Measurements from ENCODE around the gene SLC6A3. TPM values are rescaled to one million over a fixed set of nuclear protein-coding genes. Genes with fewer than 3 reads are reported as not detected.

SLC6A3 gene
- total RNA-seq, 2 donors from 2014 or later: 0.18 TPM; not detected in 1

- peaks cover 5% of the 10 kb centered on the region for H3K27me3 Mint-ChIP-seq (ENCODE audit: insufficient read depth)
- H3K9me3 ChIP-seq (ENCODE audit: control insufficient read depth, low read length): no peaks in the 10 kb centered on the region
- no peak for DNase-seq
- H3K9me3 Mint-ChIP-seq: peaks cover 6% of the 10 kb centered on the region
- no peaks in the 10 kb centered on the region for H3K4me1 ChIP-seq (ENCODE audit: control insufficient read depth, insufficient read depth, low read length)
- no peak overlapping the region for H3K27ac Mint-ChIP-seq
- H3K27ac ChIP-seq (ENCODE audit: low read depth, low read length): no peak overlapping the region
- H3K9ac ChIP-seq (ENCODE audit: extremely low read depth, low read length, poor library complexity, severe bottlenecking): no peak overlapping the region
- no peaks in the 10 kb centered on the region for H3K36me3 ChIP-seq (ENCODE audit: control insufficient read depth, insufficient read depth, low read length)
- no peak overlapping the region for H3K4me3 ChIP-seq (ENCODE audit: low read length)
- WGBS, 2 experiments (ENCODE audit: insufficient coverage in 1 of 2, insufficient read length in 1 of 2): 89 to 92% methylated on average over 18 to 29 of the region's 29 CpGs
- TF ChIP-seq CTCF (conservative IDR thresholded peaks at IDR 0.05): no peak
- no peaks in the 10 kb centered on the region for H3K27me3 ChIP-seq (ENCODE audit: control insufficient read depth, insufficient read depth, low read length, poor library complexity, severe bottlenecking)
- no peaks in the 10 kb centered on the region for H3K4me1 Mint-ChIP-seq
- no peaks in the 10 kb centered on the region for H3K36me3 Mint-ChIP-seq (ENCODE audit: low read depth)
- H3K4me3 Mint-ChIP-seq: no peak overlapping the region
These were observed 23.5 kb downstream of the SLC6A3 start for GRCh38 chr5:1421521-1422341.

- H3K27me3 Mint-ChIP-seq (ENCODE audit: insufficient read depth): peaks cover 3% of the 10 kb centered on the region
- no peak overlapping the region for H3K4me3 ChIP-seq (ENCODE audit: low read length)
- H3K9ac ChIP-seq (ENCODE audit: extremely low read depth, low read length, poor library complexity, severe bottlenecking): no peak overlapping the region
- H3K27ac ChIP-seq (ENCODE audit: low read depth, low read length): no peak overlapping the region
- H3K9me3 Mint-ChIP-seq: peaks cover 1% of the 10 kb centered on the region
- no peaks in the 10 kb centered on the region for H3K36me3 ChIP-seq (ENCODE audit: control insufficient read depth, insufficient read depth, low read length)
- no peaks in the 10 kb centered on the region for H3K9me3 ChIP-seq (ENCODE audit: control insufficient read depth, low read length)
- H3K4me3 Mint-ChIP-seq: no peak overlapping the region
- H3K36me3 Mint-ChIP-seq (ENCODE audit: low read depth): no peaks in the 10 kb centered on the region
- no peaks in the 10 kb centered on the region for H3K4me1 ChIP-seq (ENCODE audit: control insufficient read depth, insufficient read depth, low read length)
- H3K4me1 Mint-ChIP-seq: no peaks in the 10 kb centered on the region
- no peak overlapping the region for H3K27ac Mint-ChIP-seq
- no peak for TF ChIP-seq CTCF (conservative IDR thresholded peaks at IDR 0.05)
- no peak for DNase-seq
- no peaks in the 10 kb centered on the region for H3K27me3 ChIP-seq (ENCODE audit: control insufficient read depth, insufficient read depth, low read length, poor library complexity, severe bottlenecking)
- 86 to 88% methylated on average over 21 to 23 of the region's 23 CpGs for WGBS, 2 experiments (ENCODE audit: insufficient coverage in 1 of 2, insufficient read length in 1 of 2)
These were observed 24.7 kb downstream of the SLC6A3 start for GRCh38 chr5:1420211-1421195.

GRCh38 chr5:1419476-1420210 lies 25.6 kb downstream of the SLC6A3 start:
- H3K36me3 ChIP-seq (ENCODE audit: control insufficient read depth, insufficient read depth, low read length): no peaks in the 10 kb centered on the region
- H3K4me3 Mint-ChIP-seq: no peak overlapping the region
- no peaks in the 10 kb centered on the region for H3K9me3 Mint-ChIP-seq
- H3K27me3 Mint-ChIP-seq (ENCODE audit: insufficient read depth): peaks cover 3% of the 10 kb centered on the region
- H3K27ac Mint-ChIP-seq: no peak overlapping the region
- H3K4me1 ChIP-seq (ENCODE audit: control insufficient read depth, insufficient read depth, low read length): no peaks in the 10 kb centered on the region
- H3K27ac ChIP-seq (ENCODE audit: low read depth, low read length): no peak overlapping the region
- DNase-seq: no peak
- H3K4me1 Mint-ChIP-seq: no peaks in the 10 kb centered on the region
- no peaks in the 10 kb centered on the region for H3K36me3 Mint-ChIP-seq (ENCODE audit: low read depth)
- H3K27me3 ChIP-seq (ENCODE audit: control insufficient read depth, insufficient read depth, low read length, poor library complexity, severe bottlenecking): no peaks in the 10 kb centered on the region
- H3K9me3 ChIP-seq (ENCODE audit: control insufficient read depth, low read length): no peaks in the 10 kb centered on the region
- WGBS, 2 experiments (ENCODE audit: insufficient coverage in 1 of 2, insufficient read length in 1 of 2): 76 to 77% methylated on average over 8 to 11 of the region's 11 CpGs
- TF ChIP-seq CTCF (conservative IDR thresholded peaks at IDR 0.05): no peak
- no peak overlapping the region for H3K9ac ChIP-seq (ENCODE audit: extremely low read depth, low read length, poor library complexity, severe bottlenecking)
- H3K4me3 ChIP-seq (ENCODE audit: low read length): no peak overlapping the region
